HuH-7 (cell line): ENCODE measurements around the gene RALGAPA1.
"Not testable (repeated sequence)": the region's sequence is repeated elsewhere in the genome, so short reads cannot be mapped to it uniquely, and the experiment has no call there.

Experiments used
- DNase-seq: peaks from one replicate; pipeline ENCODE4 v3.0.0; 2011; ENCODE audit warnings: low spot score

The RALGAPA1 gene

GRCh38 chr14:35626947-35627346 lies 182.1 kb downstream of the RALGAPA1 start:
- DNase-seq: not testable (repeated sequence)

- not testable (repeated sequence) for DNase-seq
These were observed 187.1 kb downstream of the RALGAPA1 start for GRCh38 chr14:35621996-35622395.

- DNase-seq: not testable (repeated sequence)
These were observed 189.1 kb downstream of the RALGAPA1 start for GRCh38 chr14:35619998-35620397.

GRCh38 chr14:35619461-35619860 lies 189.6 kb downstream of the RALGAPA1 start:
- DNase-seq: not testable (repeated sequence)

GRCh38 chr14:35617500-35617899 lies 191.6 kb downstream of the RALGAPA1 start:
- DNase-seq: no peak

GRCh38 chr14:35607380-35607779 lies 201.7 kb downstream of the RALGAPA1 start:
- no peak for DNase-seq

GRCh38 chr14:35600253-35600652 lies 208.8 kb downstream of the RALGAPA1 start:
- DNase-seq: no peak

GRCh38 chr14:35594616-35595015 lies 214.5 kb downstream of the RALGAPA1 start:
- no peak for DNase-seq

- DNase-seq: not testable (repeated sequence)
These were observed 221.7 kb downstream of the RALGAPA1 start for GRCh38 chr14:35587373-35587772.

- no peak for DNase-seq
These were observed 230.5 kb downstream of the RALGAPA1 start for GRCh38 chr14:35578639-35579038.

GRCh38 chr14:35578135-35578534 lies 231.0 kb downstream of the RALGAPA1 start:
- DNase-seq: no peak

- DNase-seq: no peak
These were observed 232.2 kb downstream of the RALGAPA1 start for GRCh38 chr14:35576856-35577255.

GRCh38 chr14:35576260-35576659 lies 232.8 kb downstream of the RALGAPA1 start:
- no peak for DNase-seq

- DNase-seq: no peak
These were observed 235.2 kb downstream of the RALGAPA1 start for GRCh38 chr14:35573911-35574310.

GRCh38 chr14:35571598-35571997 lies 237.5 kb downstream of the RALGAPA1 start:
- DNase-seq: no peak

GRCh38 chr14:35565871-35566464 lies 243.1 kb downstream of the RALGAPA1 start:
- DNase-seq: no peak

GRCh38 chr14:35558680-35559079 lies 250.4 kb downstream of the RALGAPA1 start:
- no peak for DNase-seq

GRCh38 chr14:35557221-35557747 lies 251.8 kb downstream of the RALGAPA1 start:
- no peak for DNase-seq

- DNase-seq: no peak
These were observed 252.5 kb downstream of the RALGAPA1 start for GRCh38 chr14:35556548-35556947.

- DNase-seq: no peak
These were observed 255.3 kb downstream of the RALGAPA1 start for GRCh38 chr14:35553808-35554207.

GRCh38 chr14:35551081-35551480 lies 258.0 kb downstream of the RALGAPA1 start:
- no peak for DNase-seq

GRCh38 chr14:35549551-35549950 lies 259.5 kb downstream of the RALGAPA1 start:
- DNase-seq: no peak

GRCh38 chr14:35543006-35543405 lies 266.1 kb downstream of the RALGAPA1 start:
- no peak for DNase-seq

GRCh38 chr14:35539969-35540368 lies 269.1 kb downstream of the RALGAPA1 start:
- no peak for DNase-seq
